Measurements from ENCODE around the gene HOXA11.

The HOXA11 gene

GRCh38 chr7:27168265-27168947 lies 16.6 kb downstream of the HOXA11 start (continued):
- TF ChIP-seq CREB5 (CRISPR knock-in tag; IDR thresholded peaks at IDR 0.05; ENCODE audit: low read depth) (no peak), GLIS3 (CRISPR knock-in tag; IDR thresholded peaks at IDR 0.05) (no peak), ESRRG (CRISPR knock-in tag; IDR thresholded peaks at IDR 0.05) (no peak), OSR1 (CRISPR knock-in tag; IDR thresholded peaks at IDR 0.05) (no peak), ZC3H10 (CRISPR knock-in tag; IDR thresholded peaks at IDR 0.05) (no peak), ZFP30 (CRISPR knock-in tag; IDR thresholded peaks at IDR 0.05) (no peak), ZNF70 (CRISPR knock-in tag; IDR thresholded peaks at IDR 0.05) (no peak)
- TF ChIP-seq, protein P1, sequence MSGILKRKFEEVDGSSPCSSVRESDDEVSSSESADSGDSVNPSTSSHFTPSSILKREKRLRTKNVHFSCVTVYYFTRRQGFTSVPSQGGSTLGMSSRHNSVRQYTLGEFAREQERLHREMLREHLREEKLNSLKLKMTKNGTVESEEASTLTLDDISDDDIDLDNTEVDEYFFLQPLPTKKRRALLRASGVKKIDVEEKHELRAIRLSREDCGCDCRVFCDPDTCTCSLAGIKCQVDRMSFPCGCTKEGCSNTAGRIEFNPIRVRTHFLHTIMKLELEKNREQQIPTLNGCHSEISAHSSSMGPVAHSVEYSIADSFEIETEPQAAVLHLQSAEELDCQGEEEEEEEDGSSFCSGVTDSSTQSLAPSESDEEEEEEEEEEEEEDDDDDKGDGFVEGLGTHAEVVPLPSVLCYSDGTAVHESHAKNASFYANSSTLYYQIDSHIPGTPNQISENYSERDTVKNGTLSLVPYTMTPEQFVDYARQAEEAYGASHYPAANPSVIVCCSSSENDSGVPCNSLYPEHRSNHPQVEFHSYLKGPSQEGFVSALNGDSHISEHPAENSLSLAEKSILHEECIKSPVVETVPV (CRISPR knock-in tag; IDR thresholded peaks at IDR 0.05), result no peak

DNA sequence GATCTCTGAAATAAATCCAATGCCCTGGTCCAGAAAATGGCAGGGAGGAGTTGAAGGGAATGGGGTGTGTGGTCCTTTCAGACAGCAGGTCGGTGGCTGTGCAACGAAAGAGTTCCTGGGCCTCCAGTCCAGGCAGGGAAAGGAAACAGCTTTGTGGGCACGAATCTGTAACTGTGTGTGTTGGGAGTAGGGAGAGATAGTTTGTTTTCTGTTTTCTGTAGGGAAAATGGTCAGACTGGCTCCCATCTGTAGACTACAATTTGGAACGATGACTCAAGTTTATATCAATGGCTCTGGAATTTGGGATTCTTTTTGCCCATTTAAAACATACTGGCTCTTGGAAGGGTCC lies 17.1 kb downstream of the HOXA11 start:
- TF ChIP-seq, protein P2, sequence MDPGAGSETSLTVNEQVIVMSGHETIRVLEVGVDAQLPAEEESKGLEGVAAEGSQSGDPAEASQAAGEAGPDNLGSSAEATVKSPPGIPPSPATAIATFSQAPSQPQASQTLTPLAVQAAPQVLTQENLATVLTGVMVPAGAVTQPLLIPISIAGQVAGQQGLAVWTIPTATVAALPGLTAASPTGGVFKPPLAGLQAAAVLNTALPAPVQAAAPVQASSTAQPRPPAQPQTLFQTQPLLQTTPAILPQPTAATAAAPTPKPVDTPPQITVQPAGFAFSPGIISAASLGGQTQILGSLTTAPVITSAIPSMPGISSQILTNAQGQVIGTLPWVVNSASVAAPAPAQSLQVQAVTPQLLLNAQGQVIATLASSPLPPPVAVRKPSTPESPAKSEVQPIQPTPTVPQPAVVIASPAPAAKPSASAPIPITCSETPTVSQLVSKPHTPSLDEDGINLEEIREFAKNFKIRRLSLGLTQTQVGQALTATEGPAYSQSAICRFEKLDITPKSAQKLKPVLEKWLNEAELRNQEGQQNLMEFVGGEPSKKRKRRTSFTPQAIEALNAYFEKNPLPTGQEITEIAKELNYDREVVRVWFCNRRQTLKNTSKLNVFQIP (CRISPR knock-in tag; IDR thresholded peaks at IDR 0.05; ENCODE audit: borderline replicate concordance, low read depth), result no peak
- no peak for TF ChIP-seq ARNTL (CRISPR knock-in tag; IDR thresholded peaks at IDR 0.05; ENCODE audit: borderline replicate concordance, low read depth)
- TF ChIP-seq OSR1 (CRISPR knock-in tag; IDR thresholded peaks at IDR 0.05), result no peak
- no peak for TF ChIP-seq PATZ1 (CRISPR knock-in tag; IDR thresholded peaks at IDR 0.05; ENCODE audit: borderline replicate concordance)
- no peak for TF ChIP-seq ISL1 (CRISPR knock-in tag; IDR thresholded peaks at IDR 0.05)
- no peak for ATAC-seq

GRCh38 chr7:27166531-27167505 lies 18.2 kb downstream of the HOXA11 start:
- no peak for TF ChIP-seq TCF4 (CRISPR knock-in tag; IDR thresholded peaks at IDR 0.05; ENCODE audit: borderline replicate concordance)
- no peak for TF ChIP-seq ZFP30 (CRISPR knock-in tag; IDR thresholded peaks at IDR 0.05)
- TF ChIP-seq, protein P1 (CRISPR knock-in tag; IDR thresholded peaks at IDR 0.05), result no peak
- TF ChIP-seq BACH2 (CRISPR knock-in tag; IDR thresholded peaks at IDR 0.05; ENCODE audit: borderline replicate concordance), result no peak
- no peak for TF ChIP-seq SNAI2 (CRISPR knock-in tag; IDR thresholded peaks at IDR 0.05)
- no peak for TF ChIP-seq OSR1 (CRISPR knock-in tag; IDR thresholded peaks at IDR 0.05)
- TF ChIP-seq CSDC2 (CRISPR knock-in tag; IDR thresholded peaks at IDR 0.05), result no peak
- TF ChIP-seq ZNF565 (CRISPR knock-in tag; conservative IDR thresholded peaks at IDR 0.05; ENCODE audit: low read depth), result no peak
- no peak for TF ChIP-seq GLIS3 (CRISPR knock-in tag; IDR thresholded peaks at IDR 0.05)
- no peak for TF ChIP-seq ZNF70 (CRISPR knock-in tag; IDR thresholded peaks at IDR 0.05)
- no peak for ATAC-seq

DNA sequence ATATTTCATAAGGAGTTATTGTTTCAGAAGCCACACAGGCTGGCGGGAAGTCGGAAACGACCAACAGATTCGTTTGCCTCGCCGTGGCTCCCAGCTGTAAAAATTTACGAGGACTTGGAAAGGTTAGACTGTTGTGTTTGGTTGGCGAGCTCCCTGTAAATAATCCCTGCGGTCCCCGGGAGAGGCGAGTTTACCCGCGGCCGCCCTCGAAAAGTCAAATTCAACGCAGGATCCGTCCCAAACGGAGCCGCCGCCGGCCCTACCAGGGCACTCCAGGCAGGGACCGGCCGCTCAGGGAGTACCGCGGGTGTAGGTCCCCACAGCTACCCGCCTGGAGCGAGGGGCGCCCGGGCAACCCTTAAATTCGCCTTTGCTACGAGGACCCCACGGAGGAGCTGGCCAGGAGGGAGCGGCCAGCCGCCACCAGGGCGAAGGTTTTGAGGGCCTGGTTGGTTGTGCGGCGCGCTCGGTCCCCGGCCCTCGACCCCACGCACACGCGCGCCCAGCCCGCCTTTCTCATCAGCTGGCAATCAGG lies 19.0 kb downstream of the HOXA11 start:
- TF ChIP-seq TOX (CRISPR knock-in tag; IDR thresholded peaks at IDR 0.05; ENCODE audit: borderline replicate concordance) (no peak), ESRRG (CRISPR knock-in tag; IDR thresholded peaks at IDR 0.05) (no peak), ZNF70 (CRISPR knock-in tag; IDR thresholded peaks at IDR 0.05) (no peak), RARB (CRISPR knock-in tag; IDR thresholded peaks at IDR 0.05) (no peak), GLIS3 (CRISPR knock-in tag; IDR thresholded peaks at IDR 0.05) (no peak), CREB5 (CRISPR knock-in tag; IDR thresholded peaks at IDR 0.05; ENCODE audit: low read depth) (no peak), ZNF8 (CRISPR knock-in tag; IDR thresholded peaks at IDR 0.05) (no peak), ARNTL (CRISPR knock-in tag; IDR thresholded peaks at IDR 0.05; ENCODE audit: borderline replicate concordance, low read depth) (no peak)
- no peak for ATAC-seq

Measured in SK-N-SH treated with all-trans-retinoic acid at 6 μM for 48 hours (cell line).